Astrocyte of the spinal cord (primary cell): ENCODE results near the gene RAB23.

ENCODE experiments used
- DNase-seq: peaks from one replicate; pipeline ENCODE4 v3.0.0; 2011; ENCODE audit warnings: low read depth, low spot score
- H3K4me3 ChIP-seq: 2 replicates; pipeline ENCODE4 v1.5.1; 2011; ENCODE audit warnings: low read depth, mild to moderate bottlenecking, low read length, moderate library complexity
- in situ Hi-C: cut with HindIII; loops from 2 replicates; pipeline ENCODE4 v1.10.0; 2017; ENCODE audit warnings: low sequenced_read_pairs
- TF ChIP-seq, protein P1 (sequence below): IDR thresholded peaks from 2 replicates; pipeline ENCODE4 v1.5.1; 2012; ENCODE audit warnings: low read depth, mild to moderate bottlenecking, low read length, inconsistent platforms

The RAB23 gene

DNA sequence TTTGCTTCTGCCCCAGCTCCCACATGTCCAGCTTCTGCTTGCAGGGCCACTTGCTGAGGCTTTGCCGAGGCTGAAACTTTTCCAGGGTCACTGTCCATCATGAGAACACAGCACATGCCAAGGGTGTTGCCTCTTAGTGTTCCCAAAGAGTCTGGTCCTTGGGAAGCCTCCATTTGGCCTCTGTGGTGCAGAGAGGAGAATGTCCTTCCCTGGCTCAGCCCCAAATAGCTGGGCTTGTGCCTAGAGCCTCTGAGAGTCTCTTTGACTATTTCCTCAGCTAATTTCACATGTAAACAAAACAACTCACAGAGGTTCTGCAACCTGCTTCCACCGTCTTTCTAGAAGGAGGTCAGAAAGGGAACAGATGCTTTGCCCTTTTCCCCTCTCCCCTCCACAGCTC lies 40.4 kb upstream of the RAB23 start:
- TF ChIP-seq, protein P1, sequence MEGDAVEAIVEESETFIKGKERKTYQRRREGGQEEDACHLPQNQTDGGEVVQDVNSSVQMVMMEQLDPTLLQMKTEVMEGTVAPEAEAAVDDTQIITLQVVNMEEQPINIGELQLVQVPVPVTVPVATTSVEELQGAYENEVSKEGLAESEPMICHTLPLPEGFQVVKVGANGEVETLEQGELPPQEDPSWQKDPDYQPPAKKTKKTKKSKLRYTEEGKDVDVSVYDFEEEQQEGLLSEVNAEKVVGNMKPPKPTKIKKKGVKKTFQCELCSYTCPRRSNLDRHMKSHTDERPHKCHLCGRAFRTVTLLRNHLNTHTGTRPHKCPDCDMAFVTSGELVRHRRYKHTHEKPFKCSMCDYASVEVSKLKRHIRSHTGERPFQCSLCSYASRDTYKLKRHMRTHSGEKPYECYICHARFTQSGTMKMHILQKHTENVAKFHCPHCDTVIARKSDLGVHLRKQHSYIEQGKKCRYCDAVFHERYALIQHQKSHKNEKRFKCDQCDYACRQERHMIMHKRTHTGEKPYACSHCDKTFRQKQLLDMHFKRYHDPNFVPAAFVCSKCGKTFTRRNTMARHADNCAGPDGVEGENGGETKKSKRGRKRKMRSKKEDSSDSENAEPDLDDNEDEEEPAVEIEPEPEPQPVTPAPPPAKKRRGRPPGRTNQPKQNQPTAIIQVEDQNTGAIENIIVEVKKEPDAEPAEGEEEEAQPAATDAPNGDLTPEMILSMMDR: no peak
- in situ Hi-C loops: no loop called here
- DNase-seq: no peak
- no peak overlapping the region for H3K4me3 ChIP-seq

DNA sequence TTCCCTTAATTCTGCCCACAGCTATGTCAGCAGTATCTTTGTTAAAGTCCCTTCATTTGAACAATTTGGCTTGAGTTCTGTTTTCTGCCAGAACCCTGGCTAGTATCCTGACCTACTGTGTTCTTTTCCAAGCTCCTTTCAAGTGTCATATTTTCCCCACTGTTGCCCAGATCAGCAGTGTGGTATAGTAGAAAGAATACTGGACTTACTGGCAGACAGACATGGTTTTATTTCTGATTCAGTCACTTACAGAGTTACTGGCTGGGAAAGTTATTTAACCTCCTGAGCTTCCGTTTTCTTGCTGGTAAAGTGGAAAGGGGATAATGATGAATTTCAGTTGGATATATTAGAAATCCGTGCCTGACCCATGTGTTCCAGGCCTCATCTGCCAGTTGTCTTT lies 39.8 kb upstream of the RAB23 start:
- TF ChIP-seq, protein P1: no peak
- H3K4me3 ChIP-seq: no peak overlapping the region
- in situ Hi-C loops: no loop called here
- peak; percentile 74 for DNase-seq

DNA sequence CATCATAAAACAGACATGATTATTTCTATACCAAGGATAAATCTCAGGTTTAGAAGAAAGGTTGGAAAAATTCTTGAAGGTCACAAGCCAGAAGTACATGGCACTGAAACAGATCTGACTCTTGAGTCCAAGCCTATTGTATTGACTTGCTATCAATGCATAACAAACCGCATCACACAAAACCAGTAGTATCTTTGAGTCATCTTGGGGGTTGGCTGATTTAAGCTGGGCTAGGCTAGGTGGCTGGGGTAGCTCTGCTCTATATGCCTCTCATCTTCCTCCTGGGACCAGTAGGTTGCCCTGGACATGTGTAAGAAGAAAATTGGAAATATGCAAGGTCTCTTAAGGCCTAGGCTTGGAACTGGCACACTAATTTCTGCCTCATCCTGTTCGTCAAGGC lies 37.0 kb upstream of the RAB23 start:
- TF ChIP-seq, protein P1: no peak
- in situ Hi-C loops: no loop called here

DNA sequence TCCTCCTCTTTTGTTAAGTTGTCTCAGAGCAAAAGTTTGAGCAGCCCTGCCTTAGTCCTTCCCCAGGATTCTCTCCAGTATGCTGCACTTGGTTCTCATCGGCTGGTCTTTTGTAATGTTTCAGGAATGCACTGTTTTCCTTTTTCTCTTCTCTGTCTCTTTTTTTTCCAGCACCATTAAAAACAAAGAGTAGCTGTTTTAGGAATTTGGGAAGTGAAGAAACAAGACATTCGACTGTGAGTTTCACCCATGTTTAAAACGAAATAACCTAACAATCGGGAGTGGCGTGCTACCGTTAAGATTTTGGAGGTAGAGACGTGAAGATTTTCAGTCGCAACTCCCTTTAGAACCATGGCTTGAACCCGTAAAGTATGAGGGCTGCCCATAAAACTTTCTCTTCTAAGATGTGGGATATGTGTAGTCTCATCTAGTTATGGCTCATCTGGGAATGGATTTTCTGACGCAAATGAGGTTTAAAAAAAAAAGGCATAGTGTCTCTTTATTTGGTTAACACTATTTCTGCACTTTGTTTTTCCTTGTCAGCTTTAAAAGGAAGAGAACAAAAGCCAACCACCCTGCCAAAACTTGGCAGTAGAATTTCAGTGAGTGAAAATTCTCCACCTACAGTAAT lies 35.9 kb upstream of the RAB23 start:
- DNase-seq: peak; percentile 88
- in situ Hi-C loops: no loop called here
- no peak overlapping the region for H3K4me3 ChIP-seq
- TF ChIP-seq, protein P1: no peak

More for the DNA sequence above, 37.0 kb upstream of the RAB23 start:
- H3K4me3 ChIP-seq: no peak overlapping the region
- no peak for DNase-seq

DNA sequence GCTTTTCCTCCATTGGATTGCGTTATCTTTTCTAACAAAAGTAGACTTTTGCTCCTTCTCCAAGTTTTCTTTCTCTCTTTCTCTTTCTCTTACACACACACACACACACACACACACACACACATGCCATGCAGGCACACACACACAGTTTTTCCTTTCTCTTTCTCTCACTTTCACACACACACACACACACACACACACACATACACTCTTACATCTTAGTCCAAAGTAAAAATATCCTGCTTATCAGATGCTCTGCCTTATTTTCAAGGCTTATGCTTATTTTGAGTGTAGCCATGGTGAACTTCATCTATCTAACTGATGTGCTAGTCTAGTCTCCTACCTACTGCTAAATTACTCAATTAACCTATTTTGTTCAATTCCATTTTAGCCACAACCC lies 34.4 kb upstream of the RAB23 start:
- H3K4me3 ChIP-seq: no peak overlapping the region
- peak; percentile 35 for DNase-seq
- in situ Hi-C loops: no loop called here
- TF ChIP-seq, protein P1: no peak

DNA sequence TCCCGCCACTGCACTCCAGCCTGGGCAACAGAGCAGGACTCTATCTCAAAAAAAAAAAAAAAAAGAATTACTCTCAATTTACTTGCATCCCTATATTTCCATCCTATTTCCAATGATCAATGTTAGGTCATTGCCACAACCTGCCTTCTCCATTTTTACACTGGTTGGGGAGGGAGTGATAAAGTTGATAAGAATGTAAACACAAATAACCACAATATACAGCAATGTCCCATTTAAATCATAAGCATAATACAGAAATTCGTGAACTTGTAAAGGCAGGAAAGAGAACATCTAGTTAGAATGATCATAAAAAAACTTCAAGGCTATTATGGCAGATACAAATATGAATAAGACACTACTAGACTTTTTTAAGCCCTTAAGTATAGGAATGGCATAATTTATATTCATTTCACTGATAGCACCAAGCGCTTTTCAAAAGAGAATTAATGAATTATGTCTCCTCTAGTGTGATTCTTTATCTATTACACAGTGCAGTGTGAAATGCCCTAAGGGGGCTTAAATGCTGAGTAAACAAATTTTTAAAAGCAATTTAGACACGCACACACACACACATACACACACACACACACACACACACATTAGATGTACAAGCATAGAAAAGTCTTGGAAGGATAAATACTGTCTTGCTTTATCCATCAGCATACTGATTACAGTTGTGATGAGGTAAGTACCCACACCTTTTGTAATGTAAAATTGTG lies 33.5 kb upstream of the RAB23 start:
- no peak overlapping the region for H3K4me3 ChIP-seq
- TF ChIP-seq, protein P1: no peak
- in situ Hi-C loops: no loop called here
- no peak for DNase-seq
